HG03064 (cell line): ENCODE data around the gene PGA4.
"Not testable (repeated sequence)": the region's sequence is repeated elsewhere in the genome, so short reads cannot be mapped to it uniquely, and the experiment has no call there.

Source experiments
- ATAC-seq: cut with Tn5 transposase; IDR thresholded peaks from one replicate; pipeline ENCODE4 v1.9.1; 2021; ENCODE audit warnings: low read depth; ENCODE audit not compliant: unreplicated experiment

The PGA4 gene

GRCh38 chr11:61222047-61222446 is at the start of gene PGA4:
Gene PGA4, plus strand, starts transcription at chr11:61222347. Its CDS starts 54 bp downstream, at chr11:61222401.
- ATAC-seq: not testable (repeated sequence)

DNA sequence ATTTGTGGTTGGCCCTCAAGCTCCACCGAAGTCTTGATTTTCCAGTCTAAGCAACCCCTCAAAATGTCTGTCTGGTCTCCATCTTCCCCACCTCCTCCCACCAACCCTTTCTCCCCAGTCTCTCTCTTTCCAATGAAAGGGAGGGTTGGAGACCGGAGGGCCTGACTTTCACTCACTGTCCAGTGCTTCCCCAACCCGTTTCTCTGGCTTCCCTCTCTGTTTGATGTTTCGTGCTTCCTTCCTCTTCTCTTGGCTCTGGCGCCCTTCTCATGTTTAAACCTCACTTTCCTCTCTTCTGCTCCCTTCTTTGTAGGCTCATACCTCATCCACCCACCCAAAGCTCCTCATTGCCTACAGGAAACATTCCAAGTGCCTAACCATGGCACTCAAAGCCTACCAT is 49.8 kb upstream of the PGA4 start:
- ATAC-seq: no peak

- no peak for ATAC-seq
These were observed 49.3 kb upstream of the PGA4 start for GRCh38 chr11:61172888-61173287.

- no peak for ATAC-seq
These were observed 48.7 kb upstream of the PGA4 start for GRCh38 chr11:61173456-61173855.

- ATAC-seq: no peak
These were observed 47.9 kb upstream of the PGA4 start for GRCh38 chr11:61174273-61174672.

DNA sequence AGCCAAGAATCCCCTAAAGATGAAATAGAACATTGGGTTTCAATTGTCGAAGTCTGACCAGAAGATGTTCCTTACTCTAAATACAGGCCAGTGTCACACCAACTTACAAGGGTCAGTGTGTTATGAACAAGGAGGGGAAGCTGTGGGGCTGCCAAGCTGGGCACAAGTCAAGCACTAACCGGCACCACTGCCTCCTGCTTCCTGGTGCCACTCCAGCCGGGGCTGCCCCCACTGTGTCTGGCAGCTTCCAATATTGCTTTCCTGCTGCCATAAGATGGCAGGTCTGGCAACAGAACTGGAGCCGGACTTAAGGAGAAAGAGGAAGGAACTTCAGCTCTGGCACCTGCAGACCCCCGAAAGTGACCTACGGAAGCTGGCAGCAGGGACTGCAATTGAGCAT is 47.2 kb upstream of the PGA4 start:
- ATAC-seq: no peak

DNA sequence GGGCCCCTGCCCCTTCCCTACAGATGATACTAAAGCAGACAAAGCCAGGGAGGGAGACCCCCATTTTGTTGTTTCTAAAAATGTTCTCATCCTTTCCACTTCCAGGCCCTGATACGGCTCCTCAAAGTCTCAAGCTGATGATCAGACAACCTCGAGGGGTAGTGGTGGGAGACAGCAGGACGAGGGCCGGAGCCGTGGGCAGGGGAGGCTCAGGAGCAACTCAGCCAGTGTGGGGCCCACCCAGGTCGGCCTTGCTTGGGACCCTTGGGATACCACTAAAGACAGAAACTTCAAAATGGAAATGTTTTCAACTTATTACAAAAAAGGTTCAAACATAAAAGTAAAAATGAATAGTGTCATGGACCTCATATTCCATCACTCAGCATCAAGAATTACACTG is 45.7 kb upstream of the PGA4 start:
- ATAC-seq: no peak

- ATAC-seq: not testable (repeated sequence)
These were observed 41.9 kb upstream of the PGA4 start for GRCh38 chr11:61180205-61180604.

- no peak for ATAC-seq
These were observed 40.7 kb upstream of the PGA4 start for GRCh38 chr11:61181489-61181888.

DNA sequence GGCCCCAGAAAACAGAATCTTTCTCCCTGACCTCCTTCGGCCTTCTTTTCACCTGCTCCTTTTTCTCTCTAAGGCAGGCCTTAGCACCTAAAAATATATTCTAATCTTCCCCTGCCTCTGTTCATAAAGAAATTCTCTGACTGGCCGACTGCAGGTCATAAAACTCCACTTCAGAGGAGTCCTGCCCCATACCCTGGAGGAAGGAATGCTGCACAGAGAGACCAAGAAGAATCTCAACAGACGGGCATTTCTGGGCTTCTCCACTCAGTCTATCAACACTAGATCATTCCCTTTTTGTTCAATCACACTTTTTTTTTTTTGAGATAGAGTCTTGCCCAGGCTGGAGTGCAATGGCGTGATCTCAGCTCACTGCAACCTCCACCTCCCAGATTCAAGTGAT is 38.5 kb upstream of the PGA4 start:
- ATAC-seq: no peak

GRCh38 chr11:61186504-61186903 is 35.6 kb upstream of the PGA4 start:
- no peak for ATAC-seq

GRCh38 chr11:61187505-61188130 is 34.5 kb upstream of the PGA4 start:
- no peak for ATAC-seq

GRCh38 chr11:61189933-61190332 is 32.2 kb upstream of the PGA4 start:
- ATAC-seq: no peak

DNA sequence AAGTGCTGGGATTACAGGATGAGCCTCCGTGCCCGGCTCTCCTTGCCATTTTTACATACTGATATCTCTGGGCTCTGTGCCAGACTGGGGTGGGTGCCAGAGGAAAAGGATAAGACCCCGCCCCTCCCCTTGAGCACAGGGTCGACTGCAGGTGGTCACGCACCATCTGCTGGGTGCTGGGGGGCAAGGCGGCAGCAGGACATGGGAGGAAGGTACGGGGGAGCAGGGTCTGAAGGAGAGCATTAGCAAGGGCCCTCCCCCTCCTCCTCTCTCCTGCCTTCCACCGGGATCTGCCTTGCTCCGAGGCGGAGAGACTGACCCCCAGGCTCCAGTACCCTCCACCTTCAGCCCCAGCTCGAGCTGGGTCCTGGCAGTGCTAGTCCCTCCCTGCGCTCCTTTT is 28.6 kb upstream of the PGA4 start:
- no peak for ATAC-seq

DNA sequence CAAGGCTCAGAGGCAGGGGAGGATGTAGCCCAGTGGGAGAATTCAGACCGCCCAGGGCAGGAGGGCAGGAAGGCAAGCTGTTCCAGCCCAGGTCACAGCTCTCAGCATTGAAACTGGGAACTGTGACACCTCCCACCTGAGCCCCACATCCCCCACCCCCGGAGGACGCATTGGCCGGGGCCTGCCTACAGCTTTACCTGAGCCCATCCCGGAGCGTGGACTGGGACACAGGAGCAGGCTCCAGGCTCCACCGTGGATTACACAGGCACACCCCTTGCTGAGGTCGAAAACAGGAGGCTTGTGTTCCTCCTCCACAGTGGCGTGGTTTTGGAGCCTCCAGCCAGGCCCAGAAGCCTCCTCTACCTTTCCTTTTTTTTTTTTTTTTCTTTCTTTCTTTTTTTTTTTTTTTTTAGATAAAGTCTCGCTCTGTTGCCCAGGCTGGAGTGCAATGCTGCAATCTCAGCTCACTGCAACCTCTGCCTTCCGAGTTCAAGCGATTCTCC is 27.9 kb upstream of the PGA4 start:
- no peak for ATAC-seq

GRCh38 chr11:61194981-61195695 is 27.0 kb upstream of the PGA4 start:
- ATAC-seq: no peak

- no peak for ATAC-seq
These were observed 26.4 kb upstream of the PGA4 start for GRCh38 chr11:61195719-61196118.

GRCh38 chr11:61198361-61198760 is 23.8 kb upstream of the PGA4 start:
- no peak for ATAC-seq

DNA sequence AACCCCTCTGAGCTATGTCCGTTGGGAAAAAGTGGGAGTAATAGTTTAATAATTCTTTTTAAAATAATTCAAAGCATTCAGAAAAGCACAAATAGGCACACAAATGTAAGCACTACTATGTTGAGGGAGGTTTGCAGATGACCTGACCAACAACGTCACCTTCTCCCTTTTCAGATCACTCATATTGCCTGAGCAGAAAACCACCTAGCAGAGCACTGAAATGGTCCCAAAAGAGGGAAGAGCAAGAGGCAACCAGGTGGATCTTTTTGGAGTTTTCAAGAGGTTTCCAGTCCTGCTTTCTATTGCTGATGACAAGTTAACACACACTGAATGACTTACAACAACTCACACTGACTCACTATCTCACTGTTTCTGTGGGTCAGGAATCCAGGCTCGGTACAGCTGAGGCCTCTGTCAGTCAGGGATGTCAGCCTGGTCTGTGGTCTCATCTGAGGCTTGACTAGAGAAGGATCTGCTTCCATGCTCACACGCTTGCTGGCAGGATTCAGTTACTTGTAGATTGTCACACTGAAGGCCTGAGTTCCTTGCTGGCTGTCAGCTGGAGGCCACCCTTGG is 23.1 kb upstream of the PGA4 start:
- no peak for ATAC-seq

GRCh38 chr11:61201476-61201875 is 20.7 kb upstream of the PGA4 start:
- ATAC-seq: no peak

GRCh38 chr11:61202950-61203746 is 19.0 kb upstream of the PGA4 start, which contains the start of gene PGA3:
Gene PGA3, plus strand, starts transcription at chr11:61203515. Its CDS starts 50 bp downstream, at chr11:61203565.
- ATAC-seq: not testable (repeated sequence)
